Measurements from ENCODE around the gene NAA15. TPM values are rescaled to one million over a fixed set of nuclear protein-coding genes. Genes with fewer than 3 reads are reported as not detected.
A peak's percentile ranks its signal among the peaks of the same experiment; 100 is the strongest.
"Not testable (repeated sequence)": the region's sequence is repeated elsewhere in the genome, so short reads cannot be mapped to it uniquely, and the experiment has no call there.

Gene NAA15
- total RNA-seq, 1 experiment from 2014 or later = 30.1 TPM

GRCh38 chr4:139361301-139361700 lies 60.0 kb downstream of the NAA15 start:
- DNase-seq (ENCODE audit: low read depth) = no peak

DNA sequence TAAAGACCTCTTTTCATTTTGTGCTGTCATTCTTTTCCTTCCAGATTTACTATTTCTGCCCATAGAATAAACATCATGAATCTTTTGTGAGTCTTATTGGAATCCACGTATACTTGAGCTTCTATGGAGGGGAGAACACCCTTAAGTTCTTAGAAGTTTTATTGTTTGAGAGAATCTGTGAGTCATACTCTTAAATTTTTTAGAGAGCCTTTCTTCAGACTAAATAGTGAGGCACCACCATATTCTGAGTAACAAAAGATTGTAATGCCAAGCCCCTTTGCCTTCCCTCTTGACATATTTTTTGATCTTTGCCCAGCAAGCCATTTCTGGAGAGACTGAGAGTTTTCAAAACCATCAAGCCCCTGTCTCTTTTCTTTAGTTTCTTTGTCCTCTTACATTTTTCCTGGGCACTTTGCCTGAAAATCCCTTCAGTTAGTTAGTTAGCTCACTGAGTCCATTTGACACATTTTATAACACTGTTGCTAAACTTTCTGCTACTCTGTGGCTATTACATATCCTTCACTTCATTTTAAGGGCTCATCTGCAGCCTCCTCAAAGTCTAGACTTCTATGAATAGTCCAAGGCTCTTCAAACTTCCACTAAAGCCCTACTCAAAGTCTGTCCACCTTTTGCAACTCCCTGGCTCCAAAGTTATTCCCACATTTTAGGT lies 66.3 kb downstream of the NAA15 start:
- peak; percentile 64 for DNase-seq (ENCODE audit: low read depth)

GRCh38 chr4:139368998-139369397 lies 67.7 kb downstream of the NAA15 start:
- no peak for DNase-seq (ENCODE audit: low read depth)

GRCh38 chr4:139374251-139374650 lies 72.9 kb downstream of the NAA15 start:
- DNase-seq (ENCODE audit: low read depth) = no peak

DNA sequence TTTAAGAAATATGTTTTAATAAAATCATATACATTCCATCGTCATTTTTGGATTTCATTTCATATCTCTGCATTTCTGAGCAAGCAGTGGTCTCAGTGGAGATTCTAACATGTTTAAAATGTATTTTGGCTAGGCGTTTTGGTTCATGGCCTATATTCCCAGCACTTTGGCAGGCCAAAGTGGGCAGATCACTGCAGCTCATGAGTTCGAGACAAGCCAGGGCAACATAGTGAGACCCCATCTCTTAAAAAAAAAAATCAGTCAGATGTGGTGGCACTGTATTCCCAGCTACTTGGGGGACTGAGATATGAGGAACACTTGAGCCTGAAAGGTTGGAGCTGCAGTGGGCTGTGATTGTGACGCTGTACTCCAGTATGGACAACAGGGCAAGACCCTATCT lies 85.1 kb downstream of the NAA15 start:
- no peak for DNase-seq (ENCODE audit: low read depth)

DNA sequence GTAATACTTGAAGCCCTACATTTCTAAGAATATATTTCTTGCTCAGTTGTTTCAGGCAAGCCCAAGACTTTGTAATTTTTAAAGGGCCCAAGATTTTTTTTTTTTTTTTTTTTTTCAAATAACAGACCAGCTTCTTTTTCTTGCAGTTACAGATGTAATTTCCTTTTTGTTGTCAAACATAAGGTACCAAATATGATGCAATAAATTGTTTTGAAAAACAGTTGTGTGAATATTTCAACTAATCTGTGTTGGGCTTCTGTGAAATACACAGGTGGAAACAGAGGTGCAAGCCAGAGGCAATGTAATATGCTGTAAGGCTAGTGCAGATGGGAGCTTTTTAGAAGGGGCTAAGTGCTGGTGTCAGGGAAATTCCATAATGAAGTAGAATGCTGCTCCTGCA lies 87.8 kb downstream of the NAA15 start:
- no peak for DNase-seq (ENCODE audit: low read depth)

- DNase-seq (ENCODE audit: low read depth) = no peak
Observed at GRCh38 chr4:139389991-139390390, 88.7 kb downstream of the NAA15 start.

DNA sequence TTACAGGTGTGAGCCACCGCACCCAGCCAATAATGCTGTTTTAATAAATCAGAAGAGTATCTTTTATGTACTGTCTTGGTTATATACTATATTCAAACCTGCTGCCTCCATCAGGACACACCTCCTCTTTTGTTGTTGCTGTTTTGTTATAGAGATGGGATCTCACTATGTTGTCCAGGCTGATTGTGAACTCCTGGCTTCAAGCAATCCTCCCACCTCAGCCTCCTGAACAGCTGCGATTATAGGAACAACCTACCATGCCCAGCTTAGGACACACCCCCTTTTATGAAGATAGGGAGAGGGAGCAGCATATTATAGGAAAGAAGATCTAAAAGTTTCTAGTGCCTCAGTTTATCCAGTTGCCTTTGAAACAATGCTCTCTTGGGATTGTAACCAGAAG lies 90.4 kb downstream of the NAA15 start:
- no peak for DNase-seq (ENCODE audit: low read depth)

DNA sequence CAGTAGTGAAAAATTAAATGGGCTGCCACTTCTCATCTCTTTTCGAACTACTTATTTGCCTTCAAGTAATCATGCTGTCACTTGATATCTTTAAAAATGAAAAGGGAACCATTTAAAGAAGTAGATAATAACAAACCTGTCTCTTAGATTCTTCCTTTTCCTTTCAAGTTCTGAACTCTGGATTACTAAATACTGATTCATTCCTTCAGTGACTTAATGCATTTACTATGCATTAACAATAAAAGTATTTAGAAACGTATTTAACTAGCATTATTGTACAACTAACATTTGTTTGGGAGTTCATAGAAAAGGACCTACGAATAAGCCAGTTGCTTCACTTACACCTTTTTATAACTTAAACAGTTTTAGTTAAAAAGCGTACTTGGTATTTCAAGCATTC lies 91.5 kb downstream of the NAA15 start:
- no peak for DNase-seq (ENCODE audit: low read depth)

DNA sequence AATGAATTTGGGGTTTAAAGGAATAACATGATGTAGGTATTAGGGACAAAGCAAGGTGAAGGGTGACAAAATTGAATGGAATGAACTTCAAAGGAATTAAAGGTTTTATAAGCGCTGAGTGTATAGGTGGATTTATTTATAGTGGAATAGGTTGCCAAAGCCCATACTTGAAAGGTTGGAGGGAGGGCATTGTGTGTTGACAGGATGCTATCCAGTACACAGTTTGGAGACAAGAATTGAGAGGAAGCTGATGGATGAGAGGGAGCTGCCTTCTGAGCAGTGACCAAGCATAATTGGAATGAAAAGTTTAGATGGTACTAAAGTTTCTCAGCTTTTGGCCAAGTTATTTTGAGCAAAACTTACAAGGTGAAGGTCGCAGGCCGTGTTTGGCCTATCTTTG lies 100.1 kb downstream of the NAA15 start:
- no peak for DNase-seq (ENCODE audit: low read depth)

DNA sequence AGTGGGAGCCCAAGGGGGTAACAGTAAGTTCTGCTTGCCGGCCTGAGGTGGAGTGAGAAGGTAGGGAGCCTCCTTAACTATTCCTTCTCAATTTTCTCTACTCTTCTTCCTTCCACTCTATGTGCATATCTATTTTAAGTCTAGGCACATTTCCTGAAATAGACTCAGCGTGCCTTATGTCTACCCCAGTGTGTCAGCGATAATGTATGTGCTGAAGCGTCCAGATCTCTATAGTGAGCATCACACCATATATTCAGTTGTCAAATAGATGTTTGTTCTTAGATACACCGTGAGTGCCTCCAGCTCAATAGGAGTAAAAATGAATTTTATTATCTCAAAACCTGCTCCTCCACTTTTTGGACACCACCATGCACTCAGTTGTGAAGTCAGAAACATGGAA lies 101.1 kb downstream of the NAA15 start:
- DNase-seq (ENCODE audit: low read depth) = no peak

DNA sequence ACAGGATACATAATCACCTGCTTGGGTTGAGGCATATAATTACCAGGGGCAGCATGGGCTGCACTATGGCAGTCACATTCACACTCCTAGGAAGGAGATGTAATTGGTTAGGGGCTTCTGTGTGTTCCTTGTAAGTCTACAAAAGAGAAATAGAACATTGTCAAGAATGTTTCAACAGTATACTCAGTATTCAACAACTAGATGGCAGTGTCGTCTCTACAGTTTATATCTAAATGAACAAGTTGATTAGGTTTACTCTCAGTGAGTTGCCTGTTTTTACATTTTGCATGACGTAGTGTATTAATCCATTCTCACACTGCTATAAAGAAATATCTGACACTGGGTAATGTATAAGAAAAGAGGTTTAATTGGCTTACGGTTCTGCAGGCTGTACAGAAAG lies 102.2 kb downstream of the NAA15 start:
- DNase-seq (ENCODE audit: low read depth) = no peak

DNA sequence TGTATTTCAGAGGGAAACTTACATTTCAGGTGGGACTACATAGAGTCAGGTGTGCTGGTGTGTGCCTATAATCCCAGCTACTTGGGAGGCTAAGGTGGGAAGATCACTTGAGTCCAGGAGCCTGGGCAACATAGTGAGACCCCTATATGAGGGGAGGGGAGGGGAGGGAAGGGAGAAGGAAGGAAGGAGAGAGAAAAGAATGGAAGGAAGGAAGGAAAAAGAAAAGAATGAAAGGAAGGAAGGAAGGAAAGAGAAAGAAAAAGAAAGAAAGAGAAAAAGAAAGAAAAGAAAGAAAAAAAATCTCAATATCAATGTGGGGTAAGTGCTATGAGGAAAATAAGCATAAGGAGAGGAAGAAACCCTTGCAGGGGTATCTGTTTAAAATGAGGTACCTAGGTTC lies 109.0 kb downstream of the NAA15 start:
- DNase-seq (ENCODE audit: low read depth) = no peak

DNA sequence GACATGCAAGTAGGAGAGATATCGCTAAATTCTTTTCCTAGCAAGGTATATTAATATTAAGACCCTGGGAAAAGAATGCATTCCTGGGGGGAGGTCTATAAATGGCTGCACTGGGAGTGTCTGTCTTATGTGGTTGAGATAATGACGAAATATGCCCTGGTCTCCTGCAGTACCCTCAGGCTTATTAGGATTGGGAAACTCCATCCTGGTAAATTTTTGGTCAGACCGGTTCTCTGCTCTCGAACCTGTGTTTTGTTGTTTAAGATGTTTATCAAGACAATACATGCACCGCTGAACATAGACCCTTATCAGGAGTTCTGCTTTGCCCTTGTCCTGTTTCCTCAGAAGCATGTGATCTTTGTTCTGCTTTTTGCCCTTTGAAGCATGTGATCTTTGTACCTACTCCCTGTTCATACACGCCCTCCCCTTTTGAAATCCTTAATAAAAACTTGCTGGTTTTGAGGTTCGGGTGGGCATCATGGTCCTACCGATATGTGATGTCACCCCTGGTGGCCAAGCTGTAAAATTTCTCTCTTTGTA lies 113.4 kb downstream of the NAA15 start:
- not testable (repeated sequence) for DNase-seq (ENCODE audit: low read depth)

GRCh38 chr4:139416073-139416673 lies 114.9 kb downstream of the NAA15 start:
- DNase-seq (ENCODE audit: low read depth) = peak; percentile 17

GRCh38 chr4:139419388-139419914 lies 118.1 kb downstream of the NAA15 start:
- DNase-seq (ENCODE audit: low read depth) = peak; percentile 52

DNA sequence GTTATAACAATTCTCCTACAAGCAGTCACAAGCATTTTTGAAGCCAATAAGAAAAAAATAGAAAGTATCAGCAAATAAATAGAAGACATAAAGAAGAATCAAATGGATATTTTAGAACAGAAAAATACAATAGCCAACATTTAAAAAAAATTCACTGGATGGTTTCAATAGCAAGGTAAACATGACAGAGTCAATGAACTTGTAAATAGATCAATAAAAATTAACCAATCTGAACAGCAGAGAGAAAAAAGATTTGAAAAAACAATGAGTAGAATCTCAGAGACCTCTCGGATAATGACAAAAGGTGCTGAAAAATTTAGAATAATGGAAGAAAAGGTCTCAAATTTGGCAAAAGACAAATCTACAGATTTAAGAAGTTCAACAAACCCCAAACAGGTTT lies 119.3 kb downstream of the NAA15 start:
- DNase-seq (ENCODE audit: low read depth) = no peak

DNA sequence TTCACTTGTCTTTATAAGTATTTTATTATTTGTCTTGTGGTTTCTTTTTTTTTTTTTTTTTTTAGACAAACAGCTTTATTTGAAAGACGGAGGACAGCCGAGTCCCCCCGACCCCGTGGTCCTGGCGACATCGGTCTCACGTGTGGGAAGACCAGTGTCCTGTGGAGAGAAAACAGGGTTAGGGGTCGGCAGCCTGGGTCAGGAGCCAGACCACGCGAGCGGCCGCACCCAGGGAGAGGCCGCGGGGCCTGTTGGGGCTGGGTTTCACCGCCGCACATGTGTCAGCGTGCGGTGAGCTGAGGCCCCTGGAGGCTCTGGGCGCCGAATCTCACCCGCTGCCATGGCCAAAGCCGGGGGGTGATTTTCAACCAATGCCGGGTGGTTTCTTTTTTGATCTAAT lies 134.8 kb downstream of the NAA15 start:
- no peak for DNase-seq (ENCODE audit: low read depth)

GRCh38 chr4:139438141-139438540 lies 136.8 kb downstream of the NAA15 start:
- DNase-seq (ENCODE audit: low read depth) = no peak

- DNase-seq (ENCODE audit: low read depth) = no peak
Observed at GRCh38 chr4:139441029-139441428, 139.7 kb downstream of the NAA15 start.

- no peak for DNase-seq (ENCODE audit: low read depth)
Observed at GRCh38 chr4:139443661-139444060, 142.4 kb downstream of the NAA15 start.

GRCh38 chr4:139444881-139445280 lies 143.6 kb downstream of the NAA15 start:
- not testable (repeated sequence) for DNase-seq (ENCODE audit: low read depth)

DNA sequence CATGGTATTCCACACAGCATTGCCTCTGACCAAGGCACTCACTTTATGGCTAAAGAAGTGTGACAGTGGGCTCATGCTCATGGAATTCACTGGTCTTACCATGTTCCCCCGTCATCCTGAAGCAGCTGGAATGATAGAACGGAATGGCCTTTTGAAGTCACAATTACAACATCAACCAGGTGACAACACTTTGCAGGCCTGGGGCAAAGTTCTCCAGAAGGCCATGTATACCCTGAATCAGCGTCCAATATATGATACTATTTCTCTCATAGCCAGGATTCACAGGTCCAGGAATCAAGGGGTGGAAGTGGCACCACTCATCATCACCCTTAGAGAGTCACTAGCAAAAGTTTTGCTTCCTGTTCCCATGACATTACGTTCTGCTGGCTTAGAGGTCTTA lies 145.8 kb downstream of the NAA15 start:
- not testable (repeated sequence) for DNase-seq (ENCODE audit: low read depth)
